Glomerular visceral epithelial cell (primary cell): ENCODE measurements around the gene TSPOAP1.

Source experiments
- DNase-seq: peaks from one replicate; pipeline ENCODE4 v3.0.0-alpha.2; 2016; ENCODE audit errors: extremely low spot score

Gene TSPOAP1

DNA sequence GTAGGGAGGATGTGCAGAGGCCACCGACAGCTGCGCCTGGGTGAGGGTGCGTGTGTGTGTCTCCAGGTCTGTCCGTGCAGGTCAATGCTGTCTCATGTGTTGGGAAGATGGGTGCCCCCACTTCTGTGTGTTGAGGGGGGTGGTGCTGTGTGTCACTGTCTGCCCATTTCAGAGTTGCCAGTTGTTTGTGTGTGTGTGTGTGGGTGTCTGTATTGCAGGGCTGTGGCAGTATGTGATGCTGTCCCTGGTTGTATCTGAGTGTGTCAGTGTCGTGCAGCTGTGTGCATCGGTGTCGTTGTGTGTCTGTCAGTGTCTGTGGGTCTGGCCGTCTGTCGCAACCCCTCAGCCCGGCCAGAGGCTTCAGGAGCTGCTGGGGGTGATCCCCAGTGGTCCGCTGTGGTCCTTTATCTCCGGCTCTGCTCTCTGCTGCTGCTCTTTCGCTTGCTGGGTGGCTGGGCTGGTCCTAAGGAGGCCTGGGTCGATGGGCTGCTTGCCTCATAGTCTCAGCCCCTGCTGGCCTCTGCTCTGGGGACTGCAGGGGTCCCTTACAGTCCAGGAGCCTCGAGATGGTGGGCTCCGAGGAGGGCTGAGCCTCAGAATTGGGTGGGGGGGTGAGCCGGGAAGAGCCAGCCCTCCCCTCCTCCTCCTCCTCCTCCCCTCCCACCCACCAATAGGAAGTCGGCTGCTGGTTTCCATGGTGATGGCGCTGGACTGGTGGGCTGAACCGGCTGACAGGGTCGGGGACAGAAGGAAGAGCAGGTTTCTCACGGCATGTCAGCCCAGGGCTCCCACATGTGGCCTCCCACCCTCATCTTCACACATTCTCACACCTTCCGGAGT lies at the start of gene TSPOAP1:
TSPOAP1 (minus strand) TSS at position 601 of the 840 bp plus-strand sequence. CDS start 875 bp downstream, outside the sequence.
- no peak for DNase-seq

DNA sequence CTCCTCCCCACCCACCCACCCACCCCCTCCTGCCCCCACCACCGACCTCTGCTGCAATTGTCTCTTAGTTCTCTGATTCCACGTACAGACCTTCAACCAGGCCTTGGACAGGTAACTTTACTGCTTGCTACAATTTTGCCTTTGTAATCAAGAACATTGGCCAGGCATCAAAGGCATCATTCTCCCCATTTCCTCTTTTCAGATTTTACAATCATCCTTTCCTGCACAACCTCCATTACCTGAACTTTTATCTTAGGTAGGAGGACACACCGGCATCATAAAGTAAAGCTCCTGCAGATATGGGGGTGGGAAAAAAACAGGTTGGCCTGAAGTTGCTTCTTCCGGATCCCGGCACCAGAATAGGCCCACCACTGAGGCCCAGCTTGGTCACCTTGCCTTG lies 49.1 kb upstream of the TSPOAP1 start:
- no peak for DNase-seq

GRCh38 chr17:58377093-58377601 lies 48.6 kb upstream of the TSPOAP1 start:
- DNase-seq: no peak

- DNase-seq: no peak
These were observed 47.9 kb upstream of the TSPOAP1 start for GRCh38 chr17:58376472-58377000.

DNA sequence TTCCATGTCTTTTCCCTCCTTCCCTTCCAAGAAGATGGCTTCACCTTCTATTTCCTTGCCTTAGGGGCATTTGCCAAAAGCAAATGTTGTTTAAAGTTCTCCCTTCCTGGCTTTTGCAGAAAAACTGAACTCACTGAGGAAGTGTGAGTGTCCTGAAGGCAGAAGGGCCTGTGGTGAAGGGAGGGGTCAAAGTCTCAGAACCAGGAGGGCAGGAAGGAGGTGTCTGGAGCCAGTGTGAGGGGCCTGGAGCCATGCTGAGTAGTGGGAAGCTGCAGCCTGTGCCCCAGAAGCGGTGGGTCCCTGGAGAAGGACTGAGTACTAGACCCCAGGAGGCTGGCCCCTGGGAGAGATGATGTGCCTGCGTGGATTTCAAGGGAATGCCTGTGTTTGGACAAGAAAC lies 47.2 kb upstream of the TSPOAP1 start:
- DNase-seq: no peak

GRCh38 chr17:58375256-58375655 lies 46.7 kb upstream of the TSPOAP1 start:
- DNase-seq: no peak

DNA sequence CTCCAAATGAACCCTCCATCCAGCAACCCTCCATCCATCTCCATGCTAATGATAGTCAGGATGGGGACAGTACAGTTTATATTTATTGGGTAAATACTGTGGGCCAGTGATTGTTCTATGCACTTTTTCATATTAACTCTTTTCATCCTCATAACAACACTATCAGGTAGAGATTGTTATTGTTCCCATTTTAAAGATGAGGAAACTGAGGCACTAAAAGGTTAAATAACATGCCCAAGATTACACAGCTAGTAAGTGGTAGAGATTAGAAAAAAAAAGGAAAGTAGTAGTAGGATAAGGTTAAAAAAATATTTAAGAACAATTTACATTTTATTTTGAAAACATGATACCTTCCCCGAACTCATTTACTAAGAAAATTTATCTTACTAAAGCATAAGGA lies 45.3 kb upstream of the TSPOAP1 start:
- DNase-seq: no peak

DNA sequence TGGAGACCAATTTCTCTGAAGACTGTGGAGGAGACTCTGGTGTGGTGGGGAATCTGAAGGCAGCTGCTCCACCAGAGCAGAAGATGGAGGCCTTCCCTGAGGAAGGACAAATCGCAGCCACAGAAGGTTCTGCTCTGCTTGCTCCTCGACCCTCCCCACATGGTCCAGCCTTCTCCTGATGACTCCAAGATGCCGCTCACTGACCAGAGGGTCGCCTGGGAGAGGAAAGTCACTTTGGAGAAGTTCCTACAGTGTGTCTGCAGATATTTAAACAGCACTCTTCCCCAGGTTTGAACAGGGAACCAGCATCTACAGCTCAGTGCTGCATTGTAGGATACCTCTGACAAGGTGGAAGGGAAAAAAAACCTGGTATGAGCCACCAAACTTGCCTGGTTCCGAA lies 44.4 kb upstream of the TSPOAP1 start:
- DNase-seq: no peak

DNA sequence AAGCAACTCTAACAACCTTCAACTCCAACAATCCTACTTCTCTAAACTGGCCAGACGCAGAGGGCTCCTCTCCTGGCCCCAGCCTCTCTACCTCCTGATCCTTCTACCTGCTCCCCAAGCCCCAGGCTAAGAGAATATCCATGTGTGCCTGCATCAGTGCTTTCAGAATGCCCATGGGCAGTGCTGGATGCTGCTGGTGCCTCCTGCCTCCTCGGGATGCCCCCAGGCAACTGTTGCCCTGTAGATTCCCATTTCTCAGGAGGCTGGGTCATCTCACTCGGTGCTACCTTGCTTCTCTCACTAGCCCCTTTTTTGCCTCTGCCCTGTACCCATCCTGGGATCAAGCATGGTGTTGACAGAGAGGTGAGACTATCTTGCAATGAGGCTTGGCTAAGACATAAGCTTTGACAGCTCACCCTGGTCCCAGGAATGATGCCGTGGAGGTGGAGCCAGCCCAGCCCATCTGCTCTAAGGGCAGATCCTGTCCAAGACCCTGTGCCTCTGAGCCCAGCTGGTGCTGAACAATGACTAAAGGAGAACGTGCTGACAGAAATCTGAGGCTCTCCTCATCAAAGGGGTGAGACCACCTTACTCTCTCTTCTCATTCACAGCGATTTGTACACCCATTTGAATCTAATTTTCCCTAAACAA lies 42.8 kb upstream of the TSPOAP1 start:
- no peak for DNase-seq

GRCh38 chr17:58370716-58371115 lies 42.1 kb upstream of the TSPOAP1 start:
- no peak for DNase-seq

- DNase-seq: no peak
These were observed 41.7 kb upstream of the TSPOAP1 start for GRCh38 chr17:58370309-58370708.

DNA sequence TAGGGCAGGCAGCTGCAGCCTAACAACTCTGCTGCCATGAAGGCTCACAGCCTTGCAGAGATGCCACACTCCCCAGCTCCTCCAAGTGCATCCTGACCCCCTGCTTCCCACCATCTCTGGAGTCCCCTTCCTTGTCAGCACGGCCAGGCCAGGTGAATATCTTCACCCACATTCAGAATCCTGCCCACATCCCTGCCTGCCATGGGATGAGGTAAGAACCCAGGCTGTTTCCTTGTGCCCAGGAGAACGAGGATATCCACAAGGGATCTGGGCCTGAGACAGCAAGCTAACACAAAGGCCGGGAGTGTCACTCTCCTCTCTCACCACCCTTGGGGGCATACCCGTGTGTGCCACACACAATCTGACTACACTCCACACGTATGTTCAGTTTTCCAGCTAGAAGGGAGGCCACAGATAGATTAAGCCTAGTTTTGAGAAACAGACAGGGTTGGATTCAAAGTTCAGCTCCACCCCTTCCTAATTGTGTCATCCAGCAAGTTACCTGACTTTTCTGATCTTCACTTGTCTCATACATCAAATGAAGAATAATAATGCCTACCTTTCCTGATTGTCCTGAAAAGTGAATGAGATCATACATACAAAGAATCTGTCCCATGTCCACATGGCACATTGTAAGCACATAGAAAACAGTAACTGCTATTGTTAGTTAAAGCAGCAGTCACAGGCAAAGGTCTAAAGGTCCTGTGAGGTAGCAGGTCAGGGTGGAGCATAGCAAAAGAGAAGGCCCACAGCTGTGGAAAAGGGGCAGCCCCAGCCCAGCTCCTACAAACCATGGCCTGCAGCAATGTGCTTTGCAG lies 40.8 kb upstream of the TSPOAP1 start:
- no peak for DNase-seq

GRCh38 chr17:58368860-58369213 lies 40.2 kb upstream of the TSPOAP1 start:
- DNase-seq: no peak

GRCh38 chr17:58367461-58367860 lies 38.9 kb upstream of the TSPOAP1 start:
- DNase-seq: no peak

- no peak for DNase-seq
These were observed 37.5 kb upstream of the TSPOAP1 start for GRCh38 chr17:58365980-58366595.

DNA sequence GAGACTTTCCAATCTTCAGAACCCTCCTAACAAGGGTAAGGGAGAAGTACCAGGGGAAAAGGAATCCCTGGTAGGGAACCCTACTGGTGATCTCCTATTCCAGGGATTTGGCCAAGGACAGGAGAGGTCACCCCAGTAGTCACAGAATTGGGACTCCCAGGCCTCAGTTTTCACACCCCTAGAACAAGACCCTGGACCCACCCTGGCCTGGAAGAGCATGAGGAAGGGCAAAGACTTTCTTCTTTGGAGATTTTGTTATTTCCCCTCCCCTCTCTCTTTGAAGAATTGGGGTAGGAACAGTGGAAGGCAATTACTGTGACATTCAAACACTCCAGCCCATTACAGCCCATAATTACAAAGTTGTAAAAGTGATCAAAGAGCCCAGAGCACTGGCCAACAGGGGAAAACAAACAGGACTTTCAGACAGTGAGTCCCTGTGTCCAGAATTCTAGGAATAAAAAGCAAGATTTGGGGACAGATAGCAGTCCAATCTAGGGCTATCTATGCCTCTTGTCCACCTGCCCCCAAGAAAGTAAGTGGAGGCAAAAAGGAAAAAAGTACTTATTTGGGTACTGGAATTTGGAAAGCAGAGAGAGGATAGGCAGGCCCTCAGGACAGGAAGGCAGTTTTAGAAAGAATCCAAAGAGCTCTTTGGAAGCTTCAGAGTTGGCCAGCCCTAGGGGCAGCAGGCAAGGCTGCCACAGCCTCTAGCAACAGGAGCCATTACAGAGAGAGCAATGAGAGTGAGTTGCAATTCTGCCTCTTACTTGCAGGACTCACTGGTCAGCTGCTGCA lies 36.8 kb upstream of the TSPOAP1 start:
- DNase-seq: no peak

DNA sequence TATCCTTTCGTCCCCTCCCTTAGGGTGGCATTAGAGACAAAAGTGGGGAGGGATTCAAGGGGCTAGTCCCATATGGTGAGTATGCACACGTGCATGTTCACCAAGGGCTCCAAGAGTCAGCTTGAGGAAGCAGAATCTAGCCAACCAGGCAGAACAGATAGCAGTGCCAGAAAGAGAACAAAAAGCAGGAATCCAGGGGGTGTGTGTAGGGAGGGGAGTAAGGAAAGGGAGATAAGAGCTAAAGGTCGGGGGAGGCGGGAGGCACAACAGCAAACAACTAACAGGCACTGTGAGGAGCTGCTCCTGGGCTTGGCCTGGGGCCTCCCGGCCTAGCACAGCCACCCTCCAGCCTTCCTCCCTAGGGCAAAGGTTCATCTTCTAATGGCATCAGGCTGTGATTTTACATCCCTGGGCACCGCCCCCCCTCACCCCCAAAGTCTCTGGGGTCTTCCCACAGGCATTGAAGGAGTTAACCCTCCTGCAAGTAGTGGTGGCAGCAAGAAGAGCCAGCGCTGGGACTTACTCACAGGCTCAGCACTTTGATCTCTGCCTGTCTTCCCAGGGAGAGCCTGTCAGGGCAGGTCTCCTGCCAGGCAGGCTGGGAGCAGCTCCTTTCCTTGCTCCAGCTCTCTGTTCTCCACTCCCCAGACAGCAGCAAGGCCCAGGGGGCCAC lies 35.8 kb upstream of the TSPOAP1 start:
- DNase-seq: no peak

DNA sequence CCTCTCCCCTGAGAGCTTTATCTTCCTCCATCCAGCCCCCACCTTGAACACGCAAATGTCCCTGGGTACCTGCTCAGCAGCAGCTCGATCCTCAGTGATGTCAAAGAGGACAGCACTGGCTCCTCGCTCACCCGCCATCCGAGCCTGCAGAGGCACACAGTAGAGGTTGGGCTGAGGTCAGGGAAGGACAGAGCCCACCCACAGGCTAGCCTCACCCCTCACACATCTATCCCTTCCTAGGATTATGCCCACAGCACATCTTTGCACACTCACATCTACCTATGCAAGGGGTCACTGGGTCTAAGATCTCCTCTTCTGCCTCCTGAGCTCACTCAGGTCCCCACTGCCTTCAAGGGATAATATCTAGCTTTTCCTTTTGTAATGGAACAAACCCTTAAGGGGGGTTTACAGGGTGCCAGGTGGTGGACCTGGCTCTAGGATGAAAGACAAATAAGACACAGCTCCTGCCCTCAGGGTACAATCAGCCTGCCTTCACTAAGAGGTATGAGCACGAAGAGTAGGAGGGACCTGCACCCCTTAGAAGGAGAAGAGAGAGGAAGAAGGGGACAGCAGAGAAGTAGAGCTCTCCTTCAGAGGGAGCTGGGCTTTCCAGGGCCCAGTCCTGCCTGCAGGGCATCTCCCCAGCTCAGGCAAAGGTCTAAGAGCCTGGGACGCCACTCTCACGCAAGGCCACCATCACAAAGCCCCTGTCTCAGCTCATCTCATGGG lies 35.0 kb upstream of the TSPOAP1 start:
- no peak for DNase-seq

- no peak for DNase-seq
These were observed 33.9 kb upstream of the TSPOAP1 start for GRCh38 chr17:58362368-58363014.
